SK-N-SH (cell line): Measurements from ENCODE around the gene MCRS1.

Experiments
- CHD2 ChIP-seq: fragments of 150-350 bp; IDR thresholded peaks from 2 replicates; pipeline ENCODE4 v1.6.1; 2018; ENCODE audit warnings: low read length; ENCODE audit not compliant: partially characterized antibody
- GABPA ChIP-seq: IDR thresholded peaks from 2 replicates; pipeline ENCODE4 v1.4.0; 2012; ENCODE audit warnings: low read depth, mild to moderate bottlenecking
- JUND ChIP-seq: IDR thresholded peaks from 2 replicates; pipeline ENCODE4 v1.4.0; 2012
- POLR2AphosphoS5 ChIP-seq: IDR thresholded peaks from 2 replicates; pipeline ENCODE4 v1.6.1; 2012; ENCODE audit warnings: low read depth, low read length
- RCOR1 ChIP-seq: fragments of 150-350 bp; IDR thresholded peaks from 2 replicates; pipeline ENCODE4 v1.6.1; 2017; ENCODE audit warnings: antibody characterized with exemption, low read length
- TF ChIP-seq, protein P1 (sequence below): IDR thresholded peaks from 2 replicates; pipeline ENCODE4 v1.6.1; 2012; ENCODE audit warnings: mild to moderate bottlenecking, low read depth, low read length, moderate library complexity
- TF ChIP-seq, protein P2 (sequence below): IDR thresholded peaks from 2 replicates; pipeline ENCODE4 v1.4.0; 2012; ENCODE audit warnings: low read depth
- TF ChIP-seq, protein P3 (sequence below): fragments of 200-600 bp; sonication (generic); IDR thresholded peaks from 2 replicates; pipeline ENCODE4 v1.6.1; 2017; ENCODE audit warnings: antibody characterized with exemption, mild to moderate bottlenecking, moderate library complexity

DNA sequence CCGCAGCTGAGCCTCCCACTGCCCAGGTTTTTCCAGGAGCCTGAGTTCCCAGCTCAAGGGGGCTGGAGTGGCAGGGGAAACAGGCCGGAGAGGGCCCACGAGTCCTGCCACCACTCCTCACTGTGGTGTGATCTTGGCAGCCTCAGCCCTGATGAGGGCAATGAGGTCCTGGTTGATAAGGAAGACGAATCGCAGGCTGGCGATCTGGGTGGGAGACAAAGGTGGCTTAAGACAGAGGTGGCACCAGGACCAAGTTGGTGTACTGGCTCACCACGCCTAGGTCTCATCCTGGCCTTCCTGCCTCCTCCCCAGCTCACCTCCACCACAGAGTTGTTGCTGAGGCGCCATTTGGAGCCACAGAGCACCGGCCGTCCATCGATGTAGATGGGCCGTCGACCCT is 9.4 kb downstream of the MCRS1 start:
- TF ChIP-seq CHD2 (no peak), JUND (no peak), GABPA (no peak), POLR2AphosphoS5 (no peak), RCOR1 (no peak)
- TF ChIP-seq, protein P1, sequence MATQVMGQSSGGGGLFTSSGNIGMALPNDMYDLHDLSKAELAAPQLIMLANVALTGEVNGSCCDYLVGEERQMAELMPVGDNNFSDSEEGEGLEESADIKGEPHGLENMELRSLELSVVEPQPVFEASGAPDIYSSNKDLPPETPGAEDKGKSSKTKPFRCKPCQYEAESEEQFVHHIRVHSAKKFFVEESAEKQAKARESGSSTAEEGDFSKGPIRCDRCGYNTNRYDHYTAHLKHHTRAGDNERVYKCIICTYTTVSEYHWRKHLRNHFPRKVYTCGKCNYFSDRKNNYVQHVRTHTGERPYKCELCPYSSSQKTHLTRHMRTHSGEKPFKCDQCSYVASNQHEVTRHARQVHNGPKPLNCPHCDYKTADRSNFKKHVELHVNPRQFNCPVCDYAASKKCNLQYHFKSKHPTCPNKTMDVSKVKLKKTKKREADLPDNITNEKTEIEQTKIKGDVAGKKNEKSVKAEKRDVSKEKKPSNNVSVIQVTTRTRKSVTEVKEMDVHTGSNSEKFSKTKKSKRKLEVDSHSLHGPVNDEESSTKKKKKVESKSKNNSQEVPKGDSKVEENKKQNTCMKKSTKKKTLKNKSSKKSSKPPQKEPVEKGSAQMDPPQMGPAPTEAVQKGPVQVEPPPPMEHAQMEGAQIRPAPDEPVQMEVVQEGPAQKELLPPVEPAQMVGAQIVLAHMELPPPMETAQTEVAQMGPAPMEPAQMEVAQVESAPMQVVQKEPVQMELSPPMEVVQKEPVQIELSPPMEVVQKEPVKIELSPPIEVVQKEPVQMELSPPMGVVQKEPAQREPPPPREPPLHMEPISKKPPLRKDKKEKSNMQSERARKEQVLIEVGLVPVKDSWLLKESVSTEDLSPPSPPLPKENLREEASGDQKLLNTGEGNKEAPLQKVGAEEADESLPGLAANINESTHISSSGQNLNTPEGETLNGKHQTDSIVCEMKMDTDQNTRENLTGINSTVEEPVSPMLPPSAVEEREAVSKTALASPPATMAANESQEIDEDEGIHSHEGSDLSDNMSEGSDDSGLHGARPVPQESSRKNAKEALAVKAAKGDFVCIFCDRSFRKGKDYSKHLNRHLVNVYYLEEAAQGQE, result no peak
- TF ChIP-seq, protein P2, sequence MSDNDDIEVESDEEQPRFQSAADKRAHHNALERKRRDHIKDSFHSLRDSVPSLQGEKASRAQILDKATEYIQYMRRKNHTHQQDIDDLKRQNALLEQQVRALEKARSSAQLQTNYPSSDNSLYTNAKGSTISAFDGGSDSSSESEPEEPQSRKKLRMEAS, result no peak
- TF ChIP-seq, protein P3, sequence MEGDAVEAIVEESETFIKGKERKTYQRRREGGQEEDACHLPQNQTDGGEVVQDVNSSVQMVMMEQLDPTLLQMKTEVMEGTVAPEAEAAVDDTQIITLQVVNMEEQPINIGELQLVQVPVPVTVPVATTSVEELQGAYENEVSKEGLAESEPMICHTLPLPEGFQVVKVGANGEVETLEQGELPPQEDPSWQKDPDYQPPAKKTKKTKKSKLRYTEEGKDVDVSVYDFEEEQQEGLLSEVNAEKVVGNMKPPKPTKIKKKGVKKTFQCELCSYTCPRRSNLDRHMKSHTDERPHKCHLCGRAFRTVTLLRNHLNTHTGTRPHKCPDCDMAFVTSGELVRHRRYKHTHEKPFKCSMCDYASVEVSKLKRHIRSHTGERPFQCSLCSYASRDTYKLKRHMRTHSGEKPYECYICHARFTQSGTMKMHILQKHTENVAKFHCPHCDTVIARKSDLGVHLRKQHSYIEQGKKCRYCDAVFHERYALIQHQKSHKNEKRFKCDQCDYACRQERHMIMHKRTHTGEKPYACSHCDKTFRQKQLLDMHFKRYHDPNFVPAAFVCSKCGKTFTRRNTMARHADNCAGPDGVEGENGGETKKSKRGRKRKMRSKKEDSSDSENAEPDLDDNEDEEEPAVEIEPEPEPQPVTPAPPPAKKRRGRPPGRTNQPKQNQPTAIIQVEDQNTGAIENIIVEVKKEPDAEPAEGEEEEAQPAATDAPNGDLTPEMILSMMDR, result no peak
